Measurements from ENCODE around the gene RNASEH2A. TPM values are rescaled to one million over a fixed set of nuclear protein-coding genes. Genes with fewer than 3 reads are reported as not detected.

The RNASEH2A gene
- total and polyA plus RNA-seq, 2 of the 13 experiments (the other 11 are each of a cell fraction or from before 2014, with no cell fraction given): 25.1 to 35.8 TPM

DNA sequence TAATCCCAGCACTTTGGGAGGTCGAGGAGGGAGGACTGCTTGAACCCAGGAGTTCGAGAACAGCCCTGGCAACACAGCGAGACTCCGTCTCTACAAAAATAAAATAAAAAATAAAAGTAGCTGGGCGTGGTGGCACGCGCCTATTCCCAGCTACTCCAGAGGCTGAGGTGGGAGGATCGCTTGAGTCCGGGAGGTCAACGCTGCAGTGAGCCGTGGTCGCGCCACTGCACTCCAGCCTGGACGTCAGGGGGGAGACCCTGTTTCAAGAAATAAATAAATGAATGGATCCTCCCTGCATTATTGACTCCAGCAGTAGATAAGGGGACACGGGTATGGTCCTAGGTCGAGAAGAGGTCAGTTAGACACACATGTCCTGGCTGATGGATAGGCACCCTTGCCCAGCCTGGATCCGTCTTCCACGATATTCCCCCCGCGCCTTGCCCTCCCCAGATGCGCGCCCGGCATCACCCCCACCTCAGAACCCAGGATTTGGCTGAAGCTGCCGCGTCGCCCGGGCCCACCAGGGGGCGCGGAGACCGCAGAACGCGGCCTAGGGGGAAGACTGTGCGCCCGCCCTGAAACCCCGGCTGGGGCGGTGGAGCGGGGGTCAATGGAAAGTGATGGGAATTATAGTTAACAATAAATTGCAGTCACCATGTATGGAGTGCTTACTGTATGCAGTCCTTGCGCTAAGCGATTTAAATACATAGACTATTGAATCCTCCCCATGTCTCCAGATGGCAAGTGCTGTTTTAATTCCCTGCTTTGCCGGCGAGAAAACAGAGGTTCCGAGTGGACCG, 29.0 kb upstream of the RNASEH2A start (continued):
- TF ChIP-seq, protein P1, sequence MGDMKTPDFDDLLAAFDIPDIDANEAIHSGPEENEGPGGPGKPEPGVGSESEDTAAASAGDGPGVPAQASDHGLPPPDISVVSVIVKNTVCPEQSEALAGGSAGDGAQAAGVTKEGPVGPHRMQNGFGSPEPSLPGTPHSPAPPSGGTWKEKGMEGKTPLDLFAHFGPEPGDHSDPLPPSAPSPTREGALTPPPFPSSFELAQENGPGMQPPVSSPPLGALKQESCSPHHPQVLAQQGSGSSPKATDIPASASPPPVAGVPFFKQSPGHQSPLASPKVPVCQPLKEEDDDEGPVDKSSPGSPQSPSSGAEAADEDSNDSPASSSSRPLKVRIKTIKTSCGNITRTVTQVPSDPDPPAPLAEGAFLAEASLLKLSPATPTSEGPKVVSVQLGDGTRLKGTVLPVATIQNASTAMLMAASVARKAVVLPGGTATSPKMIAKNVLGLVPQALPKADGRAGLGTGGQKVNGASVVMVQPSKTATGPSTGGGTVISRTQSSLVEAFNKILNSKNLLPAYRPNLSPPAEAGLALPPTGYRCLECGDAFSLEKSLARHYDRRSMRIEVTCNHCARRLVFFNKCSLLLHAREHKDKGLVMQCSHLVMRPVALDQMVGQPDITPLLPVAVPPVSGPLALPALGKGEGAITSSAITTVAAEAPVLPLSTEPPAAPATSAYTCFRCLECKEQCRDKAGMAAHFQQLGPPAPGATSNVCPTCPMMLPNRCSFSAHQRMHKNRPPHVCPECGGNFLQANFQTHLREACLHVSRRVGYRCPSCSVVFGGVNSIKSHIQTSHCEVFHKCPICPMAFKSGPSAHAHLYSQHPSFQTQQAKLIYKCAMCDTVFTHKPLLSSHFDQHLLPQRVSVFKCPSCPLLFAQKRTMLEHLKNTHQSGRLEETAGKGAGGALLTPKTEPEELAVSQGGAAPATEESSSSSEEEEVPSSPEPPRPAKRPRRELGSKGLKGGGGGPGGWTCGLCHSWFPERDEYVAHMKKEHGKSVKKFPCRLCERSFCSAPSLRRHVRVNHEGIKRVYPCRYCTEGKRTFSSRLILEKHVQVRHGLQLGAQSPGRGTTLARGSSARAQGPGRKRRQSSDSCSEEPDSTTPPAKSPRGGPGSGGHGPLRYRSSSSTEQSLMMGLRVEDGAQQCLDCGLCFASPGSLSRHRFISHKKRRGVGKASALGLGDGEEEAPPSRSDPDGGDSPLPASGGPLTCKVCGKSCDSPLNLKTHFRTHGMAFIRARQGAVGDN (CRISPR knock-in tag; IDR thresholded peaks at IDR 0.05): peak; percentile 51; the same call in 1 of the 2 replicates
- no peak for TF ChIP-seq ZFP62 (CRISPR knock-in tag; IDR thresholded peaks at IDR 0.05)
- no peak for TF ChIP-seq TEAD3 (CRISPR knock-in tag; optimal IDR thresholded peaks at IDR 0.05; ENCODE audit: borderline replicate concordance)
- TF ChIP-seq, protein P2, sequence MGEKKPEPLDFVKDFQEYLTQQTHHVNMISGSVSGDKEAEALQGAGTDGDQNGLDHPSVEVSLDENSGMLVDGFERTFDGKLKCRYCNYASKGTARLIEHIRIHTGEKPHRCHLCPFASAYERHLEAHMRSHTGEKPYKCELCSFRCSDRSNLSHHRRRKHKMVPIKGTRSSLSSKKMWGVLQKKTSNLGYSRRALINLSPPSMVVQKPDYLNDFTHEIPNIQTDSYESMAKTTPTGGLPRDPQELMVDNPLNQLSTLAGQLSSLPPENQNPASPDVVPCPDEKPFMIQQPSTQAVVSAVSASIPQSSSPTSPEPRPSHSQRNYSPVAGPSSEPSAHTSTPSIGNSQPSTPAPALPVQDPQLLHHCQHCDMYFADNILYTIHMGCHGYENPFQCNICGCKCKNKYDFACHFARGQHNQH (CRISPR knock-in tag; IDR thresholded peaks at IDR 0.05): no peak
- TF ChIP-seq ZNF230 (CRISPR knock-in tag; IDR thresholded peaks at IDR 0.05): no peak
- no peak for TF ChIP-seq PHF21A (CRISPR knock-in tag; IDR thresholded peaks at IDR 0.05)
- TF ChIP-seq AKAP8 (CRISPR knock-in tag; IDR thresholded peaks at IDR 0.05): no peak
- TF ChIP-seq, protein P3, sequence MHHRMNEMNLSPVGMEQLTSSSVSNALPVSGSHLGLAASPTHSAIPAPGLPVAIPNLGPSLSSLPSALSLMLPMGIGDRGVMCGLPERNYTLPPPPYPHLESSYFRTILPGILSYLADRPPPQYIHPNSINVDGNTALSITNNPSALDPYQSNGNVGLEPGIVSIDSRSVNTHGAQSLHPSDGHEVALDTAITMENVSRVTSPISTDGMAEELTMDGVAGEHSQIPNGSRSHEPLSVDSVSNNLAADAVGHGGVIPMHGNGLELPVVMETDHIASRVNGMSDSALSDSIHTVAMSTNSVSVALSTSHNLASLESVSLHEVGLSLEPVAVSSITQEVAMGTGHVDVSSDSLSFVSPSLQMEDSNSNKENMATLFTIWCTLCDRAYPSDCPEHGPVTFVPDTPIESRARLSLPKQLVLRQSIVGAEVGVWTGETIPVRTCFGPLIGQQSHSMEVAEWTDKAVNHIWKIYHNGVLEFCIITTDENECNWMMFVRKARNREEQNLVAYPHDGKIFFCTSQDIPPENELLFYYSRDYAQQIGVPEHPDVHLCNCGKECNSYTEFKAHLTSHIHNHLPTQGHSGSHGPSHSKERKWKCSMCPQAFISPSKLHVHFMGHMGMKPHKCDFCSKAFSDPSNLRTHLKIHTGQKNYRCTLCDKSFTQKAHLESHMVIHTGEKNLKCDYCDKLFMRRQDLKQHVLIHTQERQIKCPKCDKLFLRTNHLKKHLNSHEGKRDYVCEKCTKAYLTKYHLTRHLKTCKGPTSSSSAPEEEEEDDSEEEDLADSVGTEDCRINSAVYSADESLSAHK (CRISPR knock-in tag; IDR thresholded peaks at IDR 0.05; ENCODE audit: borderline replicate concordance): no peak
- TF ChIP-seq NR2C2 (CRISPR knock-in tag; IDR thresholded peaks at IDR 0.05; ENCODE audit: borderline replicate concordance): 0 out of 2 replicates have a peak, but pooled peaks have one; percentile 18
- TF ChIP-seq SMAD1 (CRISPR knock-in tag; IDR thresholded peaks at IDR 0.05; ENCODE audit: borderline replicate concordance, low read depth): no peak
